Measurements from ENCODE around the gene MDM2. TPM values are rescaled to one million over a fixed set of nuclear protein-coding genes. Genes with fewer than 3 reads are reported as not detected.
A peak's percentile ranks its signal among the peaks of the same experiment; 100 is the strongest.

MDM2 gene
- total RNA-seq, 2 experiments from 2014 or later: 148 to 153 TPM

- no peak for ATAC-seq
- ChIA-PET CTCF (interaction anchor here (0.6 to 3.6 kb wide), 5 partner anchors 10 to 202 kb away, joined by 3 to 24 read pairs (median 3); no protein-coding TSS in a partner anchor), POLR2A (interaction anchor here (1.2 kb wide), 1 partner anchor 78 kb away, joined by 3 read pairs; no protein-coding TSS in a partner anchor)
- Mint-ChIP-seq H3K27me3 (no peaks in the 10 kb centered on the region), H3K27ac (no peak overlapping the region), H3K4me3 (no peak overlapping the region), H3K9me3 (no peaks in the 10 kb centered on the region), H3K36me3 (ENCODE audit: low read depth) (no peaks in the 10 kb centered on the region), H3K4me1 (ENCODE audit: low read depth) (no peaks in the 10 kb centered on the region)
- no peak for DNase-seq
- intact Hi-C loops (cut with micrococcal nuclease): no loop called here
- no peak for TF ChIP-seq CTCF (IDR thresholded peaks at IDR 0.05)
These were observed 60.2 kb downstream of the MDM2 start for GRCh38 chr12:68868043-68868790.

- CTCF ChIA-PET: interaction anchor here (1.1 to 3.6 kb wide), 2 partner anchors 40 to 200 kb away, joined by 4 to 24 read pairs; no protein-coding TSS in a partner anchor
- no peaks in the 10 kb centered on the region for H3K9me3 Mint-ChIP-seq
- no peak overlapping the region for H3K27ac Mint-ChIP-seq
- intact Hi-C loops (cut with micrococcal nuclease): no loop called here
- no peaks in the 10 kb centered on the region for H3K36me3 Mint-ChIP-seq (ENCODE audit: low read depth)
- peaks cover 3% of the 10 kb centered on the region for H3K27me3 Mint-ChIP-seq
- H3K4me1 Mint-ChIP-seq (ENCODE audit: low read depth): no peaks in the 10 kb centered on the region
- POLR2A ChIA-PET: no interaction called here
- ATAC-seq (no peak), DNase-seq (no peak)
- H3K4me3 Mint-ChIP-seq: no peak overlapping the region
- no peak for TF ChIP-seq CTCF (IDR thresholded peaks at IDR 0.05)
These were observed 62.0 kb downstream of the MDM2 start for GRCh38 chr12:68870011-68870410.

- H3K27me3 Mint-ChIP-seq: peaks cover 3% of the 10 kb centered on the region
- H3K4me3 Mint-ChIP-seq: no peak overlapping the region
- H3K9me3 Mint-ChIP-seq: no peaks in the 10 kb centered on the region
- no peak for TF ChIP-seq CTCF (IDR thresholded peaks at IDR 0.05)
- no peak for DNase-seq
- ATAC-seq: no peak
- CTCF ChIA-PET: interaction anchor here (1.3 kb wide), 2 partner anchors 198 to 200 kb away, joined by 3 to 7 read pairs; no protein-coding TSS in a partner anchor
- POLR2A ChIA-PET: no interaction called here
- no peaks in the 10 kb centered on the region for H3K36me3 Mint-ChIP-seq (ENCODE audit: low read depth)
- intact Hi-C loops (cut with micrococcal nuclease): no loop called here
- H3K27ac Mint-ChIP-seq: no peak overlapping the region
- H3K4me1 Mint-ChIP-seq (ENCODE audit: low read depth): no peaks in the 10 kb centered on the region
These were observed 62.5 kb downstream of the MDM2 start for GRCh38 chr12:68870443-68870842.

GRCh38 chr12:68871396-68871795 lies 63.4 kb downstream of the MDM2 start:
- no peak for TF ChIP-seq CTCF (IDR thresholded peaks at IDR 0.05)
- H3K9me3 Mint-ChIP-seq: no peaks in the 10 kb centered on the region
- CTCF ChIA-PET: interaction anchor here (1.3 kb wide), 2 partner anchors 197 to 199 kb away, joined by 3 to 7 read pairs; no protein-coding TSS in a partner anchor
- POLR2A ChIA-PET: no interaction called here
- no peaks in the 10 kb centered on the region for H3K36me3 Mint-ChIP-seq (ENCODE audit: low read depth)
- no peak for ATAC-seq
- DNase-seq: no peak
- H3K27me3 Mint-ChIP-seq: peaks cover 3% of the 10 kb centered on the region
- no peaks in the 10 kb centered on the region for H3K4me1 Mint-ChIP-seq (ENCODE audit: low read depth)
- no peak overlapping the region for H3K4me3 Mint-ChIP-seq
- intact Hi-C loops (cut with micrococcal nuclease): no loop called here
- no peak overlapping the region for H3K27ac Mint-ChIP-seq

- H3K4me3 Mint-ChIP-seq: no peak overlapping the region
- ChIA-PET POLR2A (no interaction called here), CTCF (interaction anchor here (1.3 kb wide), 2 partner anchors 197 to 198 kb away, joined by 3 to 7 read pairs; no protein-coding TSS in a partner anchor)
- H3K36me3 Mint-ChIP-seq (ENCODE audit: low read depth): no peaks in the 10 kb centered on the region
- H3K4me1 Mint-ChIP-seq (ENCODE audit: low read depth): no peaks in the 10 kb centered on the region
- H3K27me3 Mint-ChIP-seq: peaks cover 3% of the 10 kb centered on the region
- no peaks in the 10 kb centered on the region for H3K9me3 Mint-ChIP-seq
- intact Hi-C loops (cut with micrococcal nuclease): no loop called here
- no peak overlapping the region for H3K27ac Mint-ChIP-seq
- peak; percentile 31 for TF ChIP-seq CTCF (IDR thresholded peaks at IDR 0.05)
- peak; percentile 41 for DNase-seq
- ATAC-seq: no peak
These were observed 63.9 kb downstream of the MDM2 start for GRCh38 chr12:68871921-68872320.
